Activated CD8-positive, alpha-beta T cell treated with anti-CD3 and anti-CD28 coated beads for 36 hours (primary cell): Measurements from ENCODE around the gene CYP4F3. TPM values are rescaled to one million over a fixed set of nuclear protein-coding genes. Genes with fewer than 3 reads are reported as not detected.

Experiments
- ATAC-seq: fragments of 200-7000 bp; cut with Tn5 transposase; one replicate; pipeline ENCODE4 v1.10.0; 2021; ENCODE audit warnings: mild to moderate bottlenecking, moderate library complexity
- CTCF ChIA-PET: fragments of 350-600 bp; sonication (Branson Sonifier 250); formaldehyde crosslinking; loops from one replicate; lab custom pipeline; 2021; ENCODE audit warnings: antibody characterized with exemption; lab: Charles Lee
- POLR2A ChIA-PET: fragments of 350-600 bp; sonication (Branson Sonifier 250); formaldehyde crosslinking; loops from one replicate; lab custom pipeline; 2021; ENCODE audit warnings: antibody characterized with exemption; lab: Charles Lee
- DNase-seq: peaks from one replicate; pipeline ENCODE4 v3.0.0-alpha.2; 2020
- H3K27ac Mint-ChIP-seq: one replicate; pipeline ENCODE4 v1.8.0; 2021; ENCODE audit warnings: mild to moderate bottlenecking, mixed read lengths
- H3K27me3 Mint-ChIP-seq: one replicate; pipeline ENCODE4 v1.8.0; 2021; ENCODE audit warnings: mixed read lengths
- H3K36me3 Mint-ChIP-seq: one replicate; pipeline ENCODE4 v1.8.0; 2021; ENCODE audit warnings: low read depth, mixed read lengths
- H3K4me1 Mint-ChIP-seq: one replicate; pipeline ENCODE4 v1.8.0; 2021; ENCODE audit warnings: low read depth, mixed read lengths
- H3K4me3 Mint-ChIP-seq: one replicate; pipeline ENCODE4 v1.8.0; 2021; ENCODE audit warnings: mild to moderate bottlenecking, moderate library complexity, mixed read lengths
- H3K9me3 Mint-ChIP-seq: one replicate; pipeline ENCODE4 v1.8.0; 2021; ENCODE audit warnings: mixed read lengths
- intact Hi-C: fragments of 100-400 bp; cut with micrococcal nuclease; formaldehyde crosslinking; loops from one replicate; pipeline ENCODE4 v1.10.0; 2022
- total RNA-seq, 2 experiments: library from RNA; stranded (reverse); gene quantifications; one replicate each; pipeline ENCODE4 v1.2.3, GENCODE V29; 2021
- TF ChIP-seq, protein P1 (sequence below): fragments of 200-600 bp; IDR thresholded peaks from one replicate; pipeline ENCODE4 v1.8.0; 2022; ENCODE audit warnings: antibody characterized with exemption, mild to moderate bottlenecking

CYP4F3 gene
- total RNA-seq, 2 experiments from 2014 or later: 0.16 TPM

DNA sequence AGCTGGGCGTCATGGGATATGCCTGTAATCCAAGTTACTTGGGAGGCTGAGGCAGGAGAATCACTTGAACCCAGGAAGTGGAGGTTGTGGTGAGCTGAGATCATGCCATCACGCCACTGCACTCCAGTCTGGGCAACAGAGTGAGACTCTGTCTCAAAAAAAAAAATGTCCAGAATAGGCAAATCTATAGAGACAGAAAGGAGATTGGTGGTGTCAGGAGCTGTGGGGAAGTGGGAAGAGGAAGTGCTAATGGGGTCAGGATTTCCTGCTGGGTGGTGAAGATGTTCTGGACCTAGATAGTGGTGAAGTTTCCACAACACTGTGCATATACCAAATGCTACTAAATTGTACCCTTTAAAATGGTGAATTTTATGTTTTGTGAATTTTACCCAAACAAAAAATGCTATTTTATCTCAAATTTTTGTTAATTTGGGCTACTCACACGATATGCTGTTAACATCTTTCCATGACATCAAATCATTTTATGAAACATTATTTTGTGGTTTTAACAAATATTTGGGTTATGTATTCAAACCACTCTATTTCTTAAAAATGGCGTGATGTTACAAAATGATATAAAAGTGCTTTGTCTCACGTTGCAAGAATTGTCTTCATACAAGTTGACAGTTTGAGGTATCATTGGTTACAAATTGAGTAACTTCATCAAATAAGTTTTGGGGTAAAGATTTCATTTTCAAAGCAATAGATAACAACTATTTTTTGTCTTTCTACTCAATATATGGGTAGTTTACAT is 7.4 kb upstream of the CYP4F3 start:
- intact Hi-C loops: loop anchor here (10.0 kb wide), 1 partner anchor 232 kb away; no protein-coding TSS in a partner anchor
- Mint-ChIP-seq H3K27me3 (peaks cover 15% of the 10 kb centered on the region), H3K4me1 (peaks cover 2% of the 10 kb centered on the region), H3K27ac (no peak overlapping the region), H3K36me3 (no peaks in the 10 kb centered on the region), H3K4me3 (no peak overlapping the region), H3K9me3 (no peaks in the 10 kb centered on the region)
- ATAC-seq: no peak
- CTCF ChIA-PET: interaction anchor here (1.3 kb wide), 1 partner anchor 409 kb away, joined by 3 read pairs; no protein-coding TSS in a partner anchor
- no peak for DNase-seq
- TF ChIP-seq, protein P1, sequence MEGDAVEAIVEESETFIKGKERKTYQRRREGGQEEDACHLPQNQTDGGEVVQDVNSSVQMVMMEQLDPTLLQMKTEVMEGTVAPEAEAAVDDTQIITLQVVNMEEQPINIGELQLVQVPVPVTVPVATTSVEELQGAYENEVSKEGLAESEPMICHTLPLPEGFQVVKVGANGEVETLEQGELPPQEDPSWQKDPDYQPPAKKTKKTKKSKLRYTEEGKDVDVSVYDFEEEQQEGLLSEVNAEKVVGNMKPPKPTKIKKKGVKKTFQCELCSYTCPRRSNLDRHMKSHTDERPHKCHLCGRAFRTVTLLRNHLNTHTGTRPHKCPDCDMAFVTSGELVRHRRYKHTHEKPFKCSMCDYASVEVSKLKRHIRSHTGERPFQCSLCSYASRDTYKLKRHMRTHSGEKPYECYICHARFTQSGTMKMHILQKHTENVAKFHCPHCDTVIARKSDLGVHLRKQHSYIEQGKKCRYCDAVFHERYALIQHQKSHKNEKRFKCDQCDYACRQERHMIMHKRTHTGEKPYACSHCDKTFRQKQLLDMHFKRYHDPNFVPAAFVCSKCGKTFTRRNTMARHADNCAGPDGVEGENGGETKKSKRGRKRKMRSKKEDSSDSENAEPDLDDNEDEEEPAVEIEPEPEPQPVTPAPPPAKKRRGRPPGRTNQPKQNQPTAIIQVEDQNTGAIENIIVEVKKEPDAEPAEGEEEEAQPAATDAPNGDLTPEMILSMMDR: no peak
- POLR2A ChIA-PET: no interaction called here

DNA sequence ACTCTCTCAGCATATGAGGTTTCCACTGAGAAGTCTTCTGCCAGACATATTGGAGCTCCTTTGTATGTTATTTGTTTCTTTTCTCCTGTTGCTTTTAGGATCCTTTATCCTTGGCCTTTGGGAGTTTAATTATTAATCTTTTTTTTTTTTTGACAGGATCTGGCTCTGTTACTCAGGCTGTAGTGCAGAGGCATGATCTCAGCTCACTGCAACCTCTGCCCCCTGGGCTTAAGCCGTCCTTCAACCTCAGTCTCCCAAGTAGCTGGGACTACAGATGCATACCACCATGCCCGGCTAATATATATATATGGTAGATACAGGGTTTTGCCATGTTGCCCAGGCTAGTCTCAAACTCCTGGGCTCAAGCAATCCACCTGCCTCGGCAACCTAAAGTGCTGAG is 6.6 kb upstream of the CYP4F3 start:
- Mint-ChIP-seq H3K27ac (no peak overlapping the region), H3K27me3 (peaks cover 13% of the 10 kb centered on the region), H3K4me3 (no peak overlapping the region), H3K9me3 (no peaks in the 10 kb centered on the region), H3K4me1 (peaks cover 2% of the 10 kb centered on the region), H3K36me3 (no peaks in the 10 kb centered on the region)
- CTCF ChIA-PET: no interaction called here
- POLR2A ChIA-PET: no interaction called here
- intact Hi-C loops: loop anchor here (10.0 kb wide), 1 partner anchor 231 kb away; no protein-coding TSS in a partner anchor
- TF ChIP-seq, protein P1: no peak
- DNase-seq (no peak), ATAC-seq (no peak)

DNA sequence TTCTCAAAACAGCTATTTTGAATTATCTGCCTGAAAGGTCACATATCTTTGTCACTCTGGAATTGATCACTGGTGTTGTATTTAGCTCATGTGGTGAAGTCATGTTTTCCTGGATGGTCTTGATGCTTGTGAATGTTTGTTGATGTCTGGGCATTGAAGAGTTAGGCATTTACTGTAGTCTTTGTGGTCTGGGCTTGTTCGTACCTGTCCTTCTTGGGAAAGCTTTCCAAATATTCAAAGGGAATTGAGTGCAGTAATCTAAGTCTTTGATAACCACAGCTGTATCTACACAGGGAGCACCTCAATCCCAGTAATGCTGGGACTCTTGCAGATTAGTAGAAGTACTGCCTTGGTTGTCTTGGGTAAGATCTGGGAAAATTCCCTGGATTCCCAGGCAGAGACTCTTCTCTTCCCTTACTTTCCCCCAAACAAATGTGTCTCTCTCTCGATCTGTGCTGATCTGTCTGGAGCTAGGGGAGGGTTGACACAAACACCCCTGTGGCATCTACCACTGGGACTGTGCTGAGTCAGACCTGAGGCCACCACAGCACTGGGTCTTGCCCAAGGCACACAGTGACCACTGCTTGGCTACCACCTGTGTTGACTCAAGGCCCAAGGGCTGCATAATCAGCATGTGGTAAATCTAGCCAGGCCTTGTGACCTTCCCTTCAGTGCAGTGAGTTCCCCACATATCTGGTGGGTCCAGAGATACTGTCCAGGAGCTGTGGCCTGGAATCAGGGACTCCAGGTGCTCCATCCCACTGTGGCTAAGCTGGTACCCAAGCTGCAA is 5.5 kb upstream of the CYP4F3 start:
- Mint-ChIP-seq H3K27ac (no peak overlapping the region), H3K9me3 (no peaks in the 10 kb centered on the region), H3K4me1 (peaks cover 2% of the 10 kb centered on the region), H3K36me3 (no peaks in the 10 kb centered on the region), H3K4me3 (no peak overlapping the region), H3K27me3 (peaks cover 13% of the 10 kb centered on the region)
- no peak for ATAC-seq
- ChIA-PET CTCF (no interaction called here), POLR2A (no interaction called here)
- no peak for DNase-seq
- intact Hi-C loops: loop anchor here (10.0 kb wide), 1 partner anchor 230 kb away; no protein-coding TSS in a partner anchor
- TF ChIP-seq, protein P1: no peak

DNA sequence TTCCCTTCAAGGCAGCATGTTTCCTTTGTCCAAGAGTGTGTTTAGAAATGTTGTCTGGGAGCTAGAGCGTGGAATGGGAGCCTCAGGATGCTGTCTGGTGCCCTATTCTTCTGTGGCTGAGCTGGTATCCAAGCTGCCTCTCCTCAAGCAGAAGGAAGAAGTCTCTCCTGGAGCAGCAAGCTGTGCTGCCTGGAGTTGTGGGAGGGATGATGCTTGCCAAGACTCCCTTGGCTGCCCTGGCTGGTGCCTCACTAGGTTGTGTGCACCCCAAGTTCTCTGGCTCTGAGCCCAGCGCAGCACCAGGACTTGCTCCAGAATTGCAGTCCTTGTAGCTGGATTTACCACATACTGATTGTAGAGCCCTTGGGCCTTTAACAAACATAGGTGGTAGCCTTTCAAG is 4.7 kb upstream of the CYP4F3 start:
- DNase-seq: no peak
- TF ChIP-seq, protein P1: no peak
- CTCF ChIA-PET: no interaction called here
- POLR2A ChIA-PET: no interaction called here
- Mint-ChIP-seq H3K36me3 (no peaks in the 10 kb centered on the region), H3K4me3 (no peak overlapping the region), H3K27me3 (peaks cover 13% of the 10 kb centered on the region), H3K9me3 (no peaks in the 10 kb centered on the region), H3K4me1 (peaks cover 2% of the 10 kb centered on the region), H3K27ac (no peak overlapping the region)
- ATAC-seq: no peak
- intact Hi-C loops: loop anchor here (10.0 kb wide), 1 partner anchor 229 kb away; no protein-coding TSS in a partner anchor
